HCT116 (cell line): ENCODE measurements around the gene SPATC1L. TPM values are rescaled to one million over a fixed set of nuclear protein-coding genes. Genes with fewer than 3 reads are reported as not detected.

ENCODE experiments used
- ATAC-seq: fragments of 200-7000 bp; cut with Tn5 transposase; 2 replicates; pipeline ENCODE4 v1.9.1; 2020; ENCODE audit warnings: mild to moderate bottlenecking, moderate library complexity
- BruUV-seq: library from RNA; stranded (reverse); fragments of 400-500 nt; replicated peaks from 2 replicates; lab custom pipeline; 2021; lab: Mats Ljungman, UMichigan
- CTCF ChIA-PET: fragments of 300-600 bp; sonication (Branson Sonifier 250); formaldehyde crosslinking; loops from one replicate; lab custom pipeline; 2021; ENCODE audit warnings: antibody characterized with exemption; lab: Charles Lee
- POLR2A ChIA-PET: fragments of 300-600, 350-600 bp; sonication (Branson Sonifier 250); formaldehyde crosslinking; loops from one replicate; lab custom pipeline; 2021; ENCODE audit warnings: antibody characterized with exemption; lab: Charles Lee
- RAD21 ChIA-PET, 2 experiments: fragments of 300-600 bp; sonication (Branson Sonifier 250); formaldehyde crosslinking; loops; one replicate each; lab custom pipeline; 2023; ENCODE audit warnings: low total read pairs in 2 of 2; ENCODE audit not compliant: uncharacterized antibody in 2 of 2, unreplicated experiment in 2 of 2, low non-redundant PET in 1 of 2; lab: Charles Lee
- DNase-seq: peaks from one replicate; pipeline ENCODE4 v3.0.0-alpha.2; 2010; ENCODE audit warnings: low read depth, low spot score
- H2AFZ ChIP-seq: fragments of 200-600 bp; shearing (Covaris generic), sonication (generic); 2 replicates; pipeline ENCODE4 v1.6.1; 2017; ENCODE audit warnings: low read depth, mixed run types, mixed read lengths, antibody characterized with exemption, low read length; ENCODE audit not compliant: poor library complexity, severe bottlenecking
- H3K27ac ChIP-seq: 2 replicates; pipeline ENCODE4 v1.5.1; 2012; ENCODE audit warnings: low read depth, low read length
- H3K27me3 ChIP-seq: fragments of 200-600 bp; sonication (generic); 2 replicates; pipeline ENCODE4 v1.6.1; 2016; ENCODE audit warnings: mixed run types, low read length, mixed read lengths; ENCODE audit not compliant: insufficient read depth
- H3K36me3 ChIP-seq, 2 experiments: fragments of 200-500 bp in 1 of 2; fragments of 200-600 bp in 1 of 2; sonication (Bioruptor generic) in 1 of 2; sonication (generic) in 1 of 2; 2 replicates each; pipeline versions ENCODE4 v1.5.1 to v1.6.1; 2014 to 2016; ENCODE audit warnings: low read length in 2 of 2, inconsistent platforms in 1 of 2, mixed read lengths in 1 of 2, mixed run types in 1 of 2; ENCODE audit not compliant: insufficient read depth in 2 of 2, control insufficient read depth in 1 of 2
- H3K4me1 ChIP-seq, 2 experiments: fragments of 200-600 bp in 1 of 2; sonication (generic) in 1 of 2; 2 replicates each; pipeline versions ENCODE4 v1.5.1 to v1.6.1; 2012 to 2017; ENCODE audit warnings: low read length in 2 of 2, inconsistent platforms in 1 of 2, mild to moderate bottlenecking in 1 of 2, mixed read lengths in 1 of 2, mixed run types in 1 of 2, moderate library complexity in 1 of 2; ENCODE audit not compliant: insufficient read depth in 2 of 2, control insufficient read depth in 1 of 2
- H3K4me2 ChIP-seq: fragments of 200-600 bp; sonication (generic); 2 replicates; pipeline ENCODE4 v1.6.1; 2017; ENCODE audit warnings: mixed run types, low read length, mixed read lengths
- H3K4me3 ChIP-seq, 2 experiments: fragments of 200-600 bp in 1 of 2; sonication (generic) in 1 of 2; replicated peaks in 1 of 2; 2 replicates each; pipeline ENCODE4 v1.5.1; 2011 to 2016; ENCODE audit warnings: low read length in 2 of 2, control low read depth in 1 of 2, low read depth in 1 of 2, mild to moderate bottlenecking in 1 of 2, mixed read lengths in 1 of 2, mixed run types in 1 of 2
- H3K79me2 ChIP-seq: fragments of 200-600 bp; sonication (generic); 2 replicates; pipeline ENCODE4 v1.6.1; 2017; ENCODE audit warnings: mild to moderate bottlenecking, mixed run types, low read length, moderate library complexity, mixed read lengths; ENCODE audit not compliant: insufficient read depth
- H3K9ac ChIP-seq: fragments of 200-600 bp; sonication (generic); 2 replicates; pipeline ENCODE4 v1.6.1; 2016; ENCODE audit warnings: low read length, mixed read lengths
- H3K9me2 ChIP-seq: fragments of 200-600 bp; sonication (generic), shearing (Covaris generic); 2 replicates; pipeline ENCODE4 v1.6.1; 2017; ENCODE audit warnings: mixed run types, mild to moderate bottlenecking, moderate library complexity; ENCODE audit not compliant: insufficient read depth
- H3K9me3 ChIP-seq, 2 experiments: fragments of 200-500 bp in 1 of 2; fragments of 200-600 bp in 1 of 2; sonication (Bioruptor generic) in 1 of 2; sonication (generic) in 1 of 2; 2 replicates each; pipeline ENCODE4 v1.6.1; 2014 to 2017; ENCODE audit warnings: low read length in 2 of 2, mixed read lengths in 2 of 2, inconsistent platforms in 1 of 2, low read depth in 1 of 2, mild to moderate bottlenecking in 1 of 2, mixed run types in 1 of 2, moderate library complexity in 1 of 2; ENCODE audit not compliant: control insufficient read depth in 1 of 2, insufficient read depth in 1 of 2
- H4K20me1 ChIP-seq: fragments of 200-600 bp; sonication (generic), shearing (Covaris generic); 2 replicates; pipeline ENCODE4 v1.6.1; 2017; ENCODE audit warnings: mixed run types, mild to moderate bottlenecking, moderate library complexity; ENCODE audit not compliant: insufficient read depth
- ATF3 ChIP-seq: IDR thresholded peaks from 2 replicates; pipeline ENCODE4 v1.6.1; 2012
- CBX3 ChIP-seq: IDR thresholded peaks from 2 replicates; pipeline ENCODE4 v1.6.1; 2012; ENCODE audit warnings: low read depth
- CEBPB ChIP-seq: IDR thresholded peaks from 2 replicates; pipeline ENCODE4 v1.6.1; 2012; ENCODE audit warnings: low read depth
- CTCF ChIP-seq, 3 experiments: fragments of 200-600 bp in 1 of 3; sonication (generic) in 1 of 3; IDR thresholded peaks in 2 of 3; conservative IDR thresholded peaks in 1 of 3; 2 replicates each; pipeline ENCODE4 v1.5.1; 2012 to 2017; ENCODE audit warnings: low read depth in 2 of 3, low read length in 2 of 3, antibody characterized with exemption in 1 of 3, borderline replicate concordance in 1 of 3, control low read depth in 1 of 3, mild to moderate bottlenecking in 1 of 3, mixed read lengths in 1 of 3, mixed run types in 1 of 3, moderate library complexity in 1 of 3; ENCODE audit not compliant: insufficient read depth in 1 of 3
- ELF1 ChIP-seq: IDR thresholded peaks from 2 replicates; pipeline ENCODE4 v1.6.1; 2012; ENCODE audit warnings: low read depth, borderline replicate concordance
- EZH2 ChIP-seq: fragments of 200-600 bp; sonication (generic); IDR thresholded peaks from 2 replicates; pipeline ENCODE4 v1.6.1; 2017; ENCODE audit warnings: antibody characterized with exemption, mixed run types
- FOSL1 ChIP-seq: IDR thresholded peaks from 2 replicates; pipeline ENCODE4 v1.6.1; 2012; ENCODE audit warnings: low read depth
- JUND ChIP-seq: IDR thresholded peaks from 2 replicates; pipeline ENCODE4 v1.6.1; 2012
- MAX ChIP-seq: IDR thresholded peaks from 2 replicates; pipeline ENCODE4 v1.6.1; 2012
- POLR2A ChIP-seq: IDR thresholded peaks from 2 replicates; pipeline ENCODE4 v1.7.0; 2011; ENCODE audit warnings: borderline replicate concordance; ENCODE audit not compliant: insufficient read depth, insufficient read length; ENCODE audit errors: extremely low read depth
- POLR2AphosphoS5 ChIP-seq: IDR thresholded peaks from 2 replicates; pipeline ENCODE4 v1.6.1; 2011; ENCODE audit warnings: mild to moderate bottlenecking, low read depth, low read length, moderate library complexity
- RAD21 ChIP-seq: IDR thresholded peaks from 2 replicates; pipeline ENCODE4 v1.6.1; 2012; ENCODE audit warnings: low read depth, mild to moderate bottlenecking
- SIN3A ChIP-seq: IDR thresholded peaks from 2 replicates; pipeline ENCODE4 v1.6.1; 2012; ENCODE audit warnings: low read depth
- SRF ChIP-seq: IDR thresholded peaks from 2 replicates; pipeline ENCODE4 v1.6.1; 2012; ENCODE audit warnings: low read depth
- TCF7L2 ChIP-seq: IDR thresholded peaks from 2 replicates; pipeline ENCODE4 v1.7.0; 2011; ENCODE audit warnings: borderline replicate concordance, inconsistent platforms; ENCODE audit not compliant: insufficient read depth, insufficient read length; ENCODE audit errors: extremely low read depth
- YY1 ChIP-seq: IDR thresholded peaks from 2 replicates; pipeline ENCODE4 v1.6.1; 2011; ENCODE audit warnings: low read length, low read depth, moderate library complexity, mild to moderate bottlenecking; ENCODE audit not compliant: insufficient replicate concordance; ENCODE audit errors: extremely low read depth
- intact Hi-C: fragments of 100-400 bp; cut with micrococcal nuclease; formaldehyde crosslinking; loops from 2 replicates; pipeline ENCODE4 v1.10.0; 2022
- total RNA-seq: library from RNA; stranded (reverse); gene quantifications from one replicate; pipeline ENCODE4 v1.2.1, GENCODE V29; 2021; ENCODE audit not compliant: unreplicated experiment

Gene SPATC1L
- total RNA-seq, 1 experiment from 2014 or later = 1.3 TPM

GRCh38 chr21:46207920-46208591, 23.8 kb upstream of the SPATC1L start:
- Histone ChIP-seq H3K36me3 (no peaks in the 10 kb centered on the region; a peak in 1 of 4 replicates), H3K9me2 (no peaks in the 10 kb centered on the region), H3K4me1 (no peaks in the 10 kb centered on the region), H3K4me3 (no peak overlapping the region), H4K20me1 (no peaks in the 10 kb centered on the region), H3K9me3 (no peaks in the 10 kb centered on the region), H3K27ac (no peak overlapping the region), H2AFZ (no peak overlapping the region), H3K4me2 (no peak overlapping the region), H3K27me3 (no peaks in the 10 kb centered on the region), H3K9ac (no peak overlapping the region), H3K79me2 (no peaks in the 10 kb centered on the region)
- no peak for TF ChIP-seq CEBPB
- no peak for TF ChIP-seq CBX3
- no peak for TF ChIP-seq ELF1
- TF ChIP-seq SRF = no peak
- no peak for TF ChIP-seq POLR2A
- no peak for TF ChIP-seq EZH2
- DNase-seq (no peak), ATAC-seq (no peak)
- RAD21 ChIA-PET = no interaction called here
- BruUV-seq = no TSS peak
- CTCF ChIA-PET = no interaction called here
- intact Hi-C loops = no loop called here
- POLR2A ChIA-PET = no interaction called here

- Histone ChIP-seq H3K4me1 (no peaks in the 10 kb centered on the region), H3K79me2 (no peaks in the 10 kb centered on the region), H2AFZ (no peak overlapping the region), H3K9me2 (no peaks in the 10 kb centered on the region), H3K4me2 (no peak overlapping the region), H3K4me3 (no peak overlapping the region), H3K9ac (no peak overlapping the region), H3K9me3 (no peaks in the 10 kb centered on the region), H3K27ac (no peak overlapping the region), H4K20me1 (no peaks in the 10 kb centered on the region), H3K36me3 (no peaks in the 10 kb centered on the region; a peak in 1 of 4 replicates), H3K27me3 (no peaks in the 10 kb centered on the region)
- RAD21 ChIA-PET = no interaction called here
- no TSS peak for BruUV-seq
- ATAC-seq = no peak
- intact Hi-C loops = no loop called here
- POLR2A ChIA-PET = no interaction called here
- no peak for DNase-seq
- CTCF ChIA-PET = no interaction called here
- no peak for TF ChIP-seq TCF7L2
- no peak for TF ChIP-seq CTCF (IDR thresholded peaks at IDR 0.05 in 2 of 3, conservative IDR thresholded peaks at IDR 0.05 in 1 of 3; ENCODE audit: borderline replicate concordance in 1 of 3, insufficient read depth in 1 of 3, low read depth in 2 of 3, low read length in 2 of 3)
- TF ChIP-seq YY1 = no peak
- no peak for TF ChIP-seq POLR2AphosphoS5
- TF ChIP-seq SRF = no peak
- no peak for TF ChIP-seq MAX
- TF ChIP-seq JUND = no peak
- no peak for TF ChIP-seq ELF1
- no peak for TF ChIP-seq FOSL1
- no peak for TF ChIP-seq RAD21
- no peak for TF ChIP-seq ATF3
- TF ChIP-seq CEBPB = no peak
- no peak for TF ChIP-seq SIN3A
Observed at GRCh38 chr21:46207006-46207919, 23.0 kb upstream of the SPATC1L start.
